ENCODE data around the gene SLC38A6. TPM values are rescaled to one million over a fixed set of nuclear protein-coding genes. Genes with fewer than 3 reads are reported as not detected.

Gene SLC38A6
- 14.1 to 22.3 TPM (median 17.3 TPM) in 5 replicates for total RNA-seq (2022; extraction: Qiagen RNA extraction)

GRCh38 chr14:60980811-60981632 lies at the start of gene SLC38A6, which contains the start of gene TRMT5:
Gene SLC38A6, plus strand, starts transcription at chr14:60981245. Its CDS starts 33 bp downstream, at chr14:60981278.
Gene TRMT5, minus strand, starts transcription at chr14:60981079. Its CDS starts 106 bp downstream, at chr14:60980973.

Other genes with a start within 250 kb of the SLC38A6 start
- 38.5 to 52.9 TPM (median 38.9 TPM) in 5 replicates for gene MNAT1, start 246.5 kb upstream of the SLC38A6 start, total RNA-seq (2022; extraction: Qiagen RNA extraction)
- gene TRMT5, start 166 bp upstream of the SLC38A6 start, total RNA-seq (2022; extraction: Qiagen RNA extraction): 12.3 to 15.6 TPM (median 14.3 TPM) in 5 replicates

Data from A549 treated with Mapracorat at 1 μM for 4 hours (cell line).